Mesenchymal stem cell (in vitro differentiated cells and primary cell): ENCODE results near the gene NEK2.

Experiments used
- DNase-seq: peaks from one replicate; pipeline ENCODE4 v3.0.0-alpha.2; 2013
- H2AFZ ChIP-seq: one replicate; pipeline ENCODE4 v1.6.1; 2013; ENCODE audit warnings: low read depth, mild to moderate bottlenecking, control low read depth, inconsistent platforms, low read length, moderate library complexity
- H2AK5ac ChIP-seq: 2 replicates; pipeline ENCODE4 v1.6.1; 2013; ENCODE audit warnings: low read length, moderate library complexity, mild to moderate bottlenecking, inconsistent platforms; ENCODE audit not compliant: severe bottlenecking
- H2BK120ac ChIP-seq: one replicate; pipeline ENCODE4 v1.6.1; 2013; ENCODE audit warnings: low read depth, mild to moderate bottlenecking, inconsistent platforms, low read length, moderate library complexity
- H2BK12ac ChIP-seq, 2 experiments: one replicate each; pipeline ENCODE4 v1.6.1; 2013; ENCODE audit warnings: inconsistent platforms in 2 of 2, low read length in 2 of 2, mild to moderate bottlenecking in 2 of 2, moderate library complexity in 2 of 2, control low read depth in 1 of 2
- H2BK15ac ChIP-seq: one replicate; pipeline ENCODE4 v1.6.1; 2013; ENCODE audit warnings: mild to moderate bottlenecking, low read depth, inconsistent platforms; ENCODE audit not compliant: poor library complexity, severe bottlenecking
- H2BK5ac ChIP-seq: 2 replicates; pipeline ENCODE4 v1.6.1; 2013; ENCODE audit warnings: low read depth, mild to moderate bottlenecking, low read length, control low read depth, inconsistent platforms; ENCODE audit not compliant: poor library complexity, severe bottlenecking
- H3K14ac ChIP-seq, 2 experiments: one replicate each; pipeline ENCODE4 v1.6.1; 2013; ENCODE audit warnings: inconsistent platforms in 2 of 2, low read length in 2 of 2, control low read depth in 1 of 2, mild to moderate bottlenecking in 1 of 2, moderate library complexity in 1 of 2
- H3K18ac ChIP-seq, 2 experiments: one replicate each; pipeline ENCODE4 v1.6.1; 2013; ENCODE audit warnings: inconsistent platforms in 2 of 2, low read length in 2 of 2, control low read depth in 1 of 2, low read depth in 1 of 2, mild to moderate bottlenecking in 1 of 2
- H3K23ac ChIP-seq, 2 experiments: one replicate each; pipeline ENCODE4 v1.6.1; 2013; ENCODE audit warnings: inconsistent platforms in 2 of 2, low read length in 2 of 2, mild to moderate bottlenecking in 2 of 2, moderate library complexity in 2 of 2, control low read depth in 1 of 2
- H3K27ac ChIP-seq: 2 replicates; pipeline ENCODE4 v1.5.1; 2013; ENCODE audit warnings: mild to moderate bottlenecking, moderate library complexity, low read length, control low read depth, inconsistent platforms; ENCODE audit not compliant: poor library complexity, severe bottlenecking
- H3K27me3 ChIP-seq, 2 experiments: 2 replicates each; pipeline versions ENCODE4 v1.6.1 to v1.7.0; 2013; ENCODE audit warnings: low read length in 2 of 2, mild to moderate bottlenecking in 2 of 2, moderate library complexity in 2 of 2, control low read depth in 1 of 2, inconsistent platforms in 1 of 2; ENCODE audit not compliant: control insufficient read depth in 1 of 2, insufficient read depth in 1 of 2
- H3K36me3 ChIP-seq, 2 experiments: 2 replicates each; pipeline versions ENCODE4 v1.6.1 to v1.7.0; 2013; ENCODE audit warnings: low read length in 2 of 2, control low read depth in 1 of 2, inconsistent platforms in 1 of 2, low read depth in 1 of 2, mild to moderate bottlenecking in 1 of 2; ENCODE audit not compliant: insufficient read depth in 2 of 2, control insufficient read depth in 1 of 2
- H3K4ac ChIP-seq, 2 experiments: one replicate each; pipeline ENCODE4 v1.6.1; 2013; ENCODE audit warnings: inconsistent platforms in 2 of 2, low read length in 2 of 2, mild to moderate bottlenecking in 2 of 2, moderate library complexity in 2 of 2, control low read depth in 1 of 2, low read depth in 1 of 2
- H3K4me1 ChIP-seq: 2 replicates; pipeline ENCODE4 v1.6.1; 2013; ENCODE audit warnings: low read depth, low read length, control low read depth; ENCODE audit not compliant: control insufficient read depth, insufficient read depth
- H3K4me2 ChIP-seq: 2 replicates; pipeline ENCODE4 v1.6.1; 2013; ENCODE audit warnings: low read length, mild to moderate bottlenecking, inconsistent platforms; ENCODE audit not compliant: poor library complexity, severe bottlenecking
- H3K4me3 ChIP-seq, 2 experiments: 2 replicates each; pipeline versions ENCODE4 v1.5.1 to v1.7.0; 2013; ENCODE audit warnings: low read length in 2 of 2, mild to moderate bottlenecking in 2 of 2, control low read depth in 1 of 2, low read depth in 1 of 2; ENCODE audit not compliant: insufficient read depth in 1 of 2
- H3K79me1 ChIP-seq: replicated peaks from 2 replicates; pipeline ENCODE4 v1.6.1; 2013; ENCODE audit warnings: mild to moderate bottlenecking, control low read depth, low read length, inconsistent platforms; ENCODE audit not compliant: poor library complexity, severe bottlenecking
- H3K9ac ChIP-seq: 2 replicates; pipeline ENCODE4 v1.7.0; 2013; ENCODE audit warnings: mild to moderate bottlenecking, low read length, moderate library complexity
- H3K9me3 ChIP-seq: 2 replicates; pipeline ENCODE4 v1.7.0; 2013; ENCODE audit warnings: mild to moderate bottlenecking, low read length; ENCODE audit not compliant: control insufficient read depth
- H4K8ac ChIP-seq: one replicate; pipeline ENCODE4 v1.6.1; 2013; ENCODE audit warnings: inconsistent platforms, mild to moderate bottlenecking, low read length, moderate library complexity
- H4K91ac ChIP-seq: one replicate; pipeline ENCODE4 v1.6.1; 2013; ENCODE audit warnings: mild to moderate bottlenecking, low read length, inconsistent platforms
- WGBS: methylation state at CpG from one replicate; pipeline ENCODE4 v1.1.7; 2013; ENCODE audit warnings: mixed read lengths; 5-methylcytosine and 5-hydroxymethylcytosine counted together

Gene NEK2

DNA sequence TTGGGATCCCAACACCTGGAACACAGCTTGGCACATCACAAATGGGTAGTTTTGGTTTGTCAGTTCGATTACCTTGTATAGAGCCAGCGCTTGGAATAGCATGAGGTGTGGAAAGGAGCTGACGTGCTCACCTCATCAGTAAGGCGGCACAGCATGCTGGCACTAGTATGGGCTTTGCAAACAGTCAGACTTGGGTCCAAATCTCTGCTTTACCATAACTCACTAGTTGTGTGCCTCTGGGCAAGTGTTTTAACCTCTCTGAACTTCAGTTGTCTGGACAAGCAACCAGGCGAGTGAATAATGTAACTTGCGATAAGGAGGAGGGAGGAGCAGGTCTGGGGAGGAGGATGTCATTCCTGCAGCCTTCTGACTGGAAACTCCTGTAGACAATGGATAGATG lies 26.3 kb upstream of the NEK2 start:
- H3K4me2 ChIP-seq = no peak overlapping the region
- no peak overlapping the region for H2BK12ac ChIP-seq
- WGBS = 89% methylated on average over 6 of the region's 6 CpGs
- H2BK120ac ChIP-seq = no peak overlapping the region
- DNase-seq = no peak
- no peak overlapping the region for H3K9ac ChIP-seq
- H3K36me3 ChIP-seq = no peaks in the 10 kb centered on the region
- no peak overlapping the region for H3K27ac ChIP-seq
- no peak overlapping the region for H4K8ac ChIP-seq
- H2BK5ac ChIP-seq = no peak overlapping the region
- H2AK5ac ChIP-seq = no peak overlapping the region
- H3K79me1 ChIP-seq = no peaks in the 10 kb centered on the region
- no peak overlapping the region for H3K23ac ChIP-seq
- H3K27me3 ChIP-seq = peaks cover 24 to 53% of the 10 kb centered on the region in 2 experiments
- no peak overlapping the region for H3K4ac ChIP-seq
- H2BK15ac ChIP-seq = no peak overlapping the region
- H3K14ac ChIP-seq = no peak overlapping the region
- no peaks in the 10 kb centered on the region for H3K9me3 ChIP-seq
- H3K4me3 ChIP-seq = no peak overlapping the region
- H3K4me1 ChIP-seq = peaks cover 7% of the 10 kb centered on the region
- H2AFZ ChIP-seq = no peak overlapping the region
- no peak overlapping the region for H4K91ac ChIP-seq
- H3K18ac ChIP-seq = no peak overlapping the region

DNA sequence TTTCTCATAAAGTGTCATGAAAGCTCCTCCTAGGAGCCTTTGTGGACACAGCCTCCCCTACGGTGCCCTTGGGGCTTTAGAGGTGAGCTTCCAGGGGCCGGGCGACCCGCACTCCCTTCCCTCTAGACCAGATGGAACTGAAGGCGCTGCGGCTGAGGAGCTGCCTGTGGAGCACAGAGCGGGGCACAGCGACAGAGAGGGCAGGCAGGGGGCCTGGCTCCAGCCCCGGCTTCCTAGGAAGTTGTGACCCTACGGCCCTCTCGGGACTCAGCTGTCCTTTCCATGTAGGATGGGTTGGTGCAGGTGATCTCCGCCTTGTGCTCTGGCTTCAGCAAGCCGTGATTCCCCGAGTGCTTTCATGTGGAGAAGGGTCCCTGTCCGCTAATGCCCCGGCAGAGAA lies 23.6 kb upstream of the NEK2 start:
- Histone ChIP-seq H3K4me3 (no peak overlapping the region), H3K9me3 (no peaks in the 10 kb centered on the region), H3K36me3 (no peaks in the 10 kb centered on the region), H3K4me1 (peaks cover 10% of the 10 kb centered on the region), H2BK15ac (no peak overlapping the region), H3K4ac (no peak overlapping the region), H4K8ac (peak overlapping the region; percentile 79), H2BK12ac (no peak overlapping the region), H3K27me3 (peaks cover 24 to 55% of the 10 kb centered on the region in 2 experiments), H2BK120ac (no peak overlapping the region), H4K91ac (no peak overlapping the region), H3K18ac (no peak overlapping the region), H2AK5ac (no peak overlapping the region), H3K23ac (no peak overlapping the region), H2BK5ac (no peak overlapping the region), H2AFZ (no peak overlapping the region), H3K4me2 (peak overlapping the region; percentile 73), H3K27ac (no peak overlapping the region), H3K14ac (no peak overlapping the region), H3K79me1 (no peaks in the 10 kb centered on the region), H3K9ac (no peak overlapping the region)
- WGBS = 33% methylated on average over 16 of the region's 16 CpGs
- no peak for DNase-seq

DNA sequence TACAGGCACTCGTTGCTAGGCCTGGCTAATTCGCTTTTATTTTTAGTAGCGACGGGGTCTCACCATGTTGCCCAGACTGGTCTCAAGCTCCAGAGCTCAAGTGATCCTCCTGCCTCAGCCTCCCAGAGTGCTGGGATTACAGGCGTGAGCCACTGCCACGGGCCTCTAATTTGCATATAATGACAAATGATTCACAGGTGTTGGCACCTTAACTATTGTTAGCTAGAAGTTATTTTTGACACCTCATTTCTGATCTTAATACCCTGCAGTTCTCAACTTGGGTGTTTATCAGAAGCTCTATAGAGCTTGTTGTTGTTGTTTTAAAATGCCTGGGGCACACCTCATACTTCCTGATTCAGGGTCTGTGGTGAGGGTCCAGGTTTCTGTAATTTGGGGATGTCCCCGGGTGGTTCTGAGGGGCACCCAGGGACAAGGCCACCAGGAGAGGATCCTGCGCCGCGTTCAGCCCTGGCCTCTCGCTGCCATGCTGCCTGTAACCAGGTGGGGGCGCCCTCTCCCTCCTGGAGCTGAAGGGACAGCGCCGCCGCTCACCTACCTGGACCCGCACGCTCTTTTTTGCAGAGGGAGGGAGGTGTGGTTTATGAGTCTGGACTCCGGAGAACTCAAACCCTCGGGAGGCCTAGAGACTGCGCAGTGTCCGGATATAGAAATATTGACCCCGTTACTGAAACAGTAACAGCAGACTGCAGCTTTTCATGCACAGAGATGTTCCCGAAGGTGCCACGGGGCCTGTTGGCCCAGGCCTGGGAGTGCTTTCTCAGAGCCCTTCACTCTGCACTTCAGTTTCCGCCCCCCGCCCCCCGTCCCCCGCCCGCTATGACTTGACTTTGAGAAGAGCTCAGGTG lies 23.0 kb upstream of the NEK2 start:
- Histone ChIP-seq H3K4me1 (peaks cover 10% of the 10 kb centered on the region), H2AK5ac (no peak overlapping the region), H2BK120ac (no peak overlapping the region), H3K27ac (no peak overlapping the region), H3K18ac (no peak overlapping the region), H3K36me3 (no peaks in the 10 kb centered on the region), H2BK5ac (no peak overlapping the region), H3K9ac (peak overlapping the region; percentile 43), H3K4me3 (peak overlapping the region in 1 of 2 experiments; percentile 54), H2BK12ac (no peak overlapping the region), H3K4me2 (peak overlapping the region; percentile 73), H3K27me3 (peaks cover 24 to 49% of the 10 kb centered on the region in 2 experiments), H4K91ac (no peak overlapping the region), H3K9me3 (no peaks in the 10 kb centered on the region), H3K23ac (no peak overlapping the region), H3K4ac (no peak overlapping the region), H2BK15ac (no peak overlapping the region), H3K14ac (no peak overlapping the region), H2AFZ (no peak overlapping the region), H3K79me1 (no peaks in the 10 kb centered on the region), H4K8ac (no peak overlapping the region)
- WGBS = 19% methylated on average over 20 of the region's 29 CpGs
- peak; percentile 60 for DNase-seq

DNA sequence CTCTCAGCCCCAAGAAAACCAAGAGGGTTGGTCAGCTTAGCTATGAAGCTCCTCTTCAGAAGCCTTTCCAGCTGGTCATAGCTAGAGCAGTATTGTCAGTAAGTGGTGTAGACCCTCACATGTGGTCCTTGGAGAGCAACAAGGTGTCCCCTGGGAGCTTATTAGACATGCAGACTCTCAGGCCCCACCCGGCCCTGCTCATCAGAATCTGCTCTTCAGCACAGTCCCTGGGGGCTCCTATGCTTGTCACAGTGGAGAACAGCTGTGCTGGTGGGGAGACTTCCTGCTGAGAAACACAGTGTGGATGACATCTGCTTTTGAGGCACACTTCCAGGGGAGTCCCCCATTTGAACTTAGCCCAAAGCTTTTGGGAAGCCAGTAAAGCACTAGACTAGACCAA lies 21.9 kb upstream of the NEK2 start:
- Histone ChIP-seq H3K23ac (peak overlapping the region in 1 of 2 experiments; percentile 21), H3K4me1 (peaks cover 10% of the 10 kb centered on the region), H3K27me3 (peaks cover 20 to 40% of the 10 kb centered on the region in 2 experiments), H3K9ac (no peak overlapping the region), H3K9me3 (no peaks in the 10 kb centered on the region), H3K18ac (no peak overlapping the region), H2BK5ac (no peak overlapping the region), H2AFZ (no peak overlapping the region), H3K79me1 (no peaks in the 10 kb centered on the region), H3K4ac (no peak overlapping the region), H3K4me2 (no peak overlapping the region), H3K4me3 (no peak overlapping the region), H2BK12ac (no peak overlapping the region), H3K14ac (no peak overlapping the region), H4K8ac (no peak overlapping the region), H2AK5ac (no peak overlapping the region), H2BK120ac (no peak overlapping the region), H3K27ac (no peak overlapping the region), H3K36me3 (no peaks in the 10 kb centered on the region), H2BK15ac (no peak overlapping the region), H4K91ac (no peak overlapping the region)
- DNase-seq = no peak
- WGBS = 100% methylated on average over 1 of the region's 1 CpG
